Measurements from ENCODE around the gene ASGR1.

DNA sequence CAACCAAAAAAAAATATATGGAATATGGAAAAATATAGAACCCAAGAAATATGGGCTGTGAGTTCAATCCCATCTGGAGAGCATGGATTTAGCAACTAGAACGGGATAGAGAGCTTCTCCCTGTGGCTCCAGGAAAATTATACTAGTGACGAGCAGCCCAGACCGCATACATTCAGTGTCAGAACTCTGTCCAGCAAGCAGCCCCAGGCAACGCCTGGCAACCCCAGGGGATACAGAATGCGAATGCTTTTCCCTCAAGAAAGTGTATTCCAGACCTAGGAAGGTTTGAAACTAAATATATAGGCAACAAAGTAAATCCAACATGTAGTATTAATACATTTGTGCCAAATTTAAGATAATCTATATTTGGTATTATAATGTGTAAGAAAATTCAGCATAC lies 51.0 kb downstream of the ASGR1 start:
- TF ChIP-seq CTCF (IDR thresholded peaks at IDR 0.05; ENCODE audit: low read depth, low read length): no peak
- no peak for TF ChIP-seq EZH2phosphoT487 (IDR thresholded peaks at IDR 0.05; ENCODE audit: low read depth)
